TTC549 (cell line): ENCODE results near the gene PTPN4.

Experiments used
- FAIRE-seq: peaks from 2 replicates; lab custom pipeline; 2012; peaks lifted over from hg19 to GRCh38; lab: Jason Lieb, UNC

Gene PTPN4

GRCh38 chr2:119859528-119859927 lies 99.8 kb downstream of the PTPN4 start:
- FAIRE-seq = no peak

GRCh38 chr2:119860924-119861323 lies 101.2 kb downstream of the PTPN4 start:
- FAIRE-seq = no peak

GRCh38 chr2:119862127-119862889 lies 102.6 kb downstream of the PTPN4 start:
- FAIRE-seq = peak; percentile 17

- FAIRE-seq = no peak
These were observed 104.6 kb downstream of the PTPN4 start for GRCh38 chr2:119864318-119864717.

GRCh38 chr2:119871725-119872124 lies 112.0 kb downstream of the PTPN4 start:
- no peak for FAIRE-seq

- no peak for FAIRE-seq
These were observed 113.9 kb downstream of the PTPN4 start for GRCh38 chr2:119873350-119874315.

GRCh38 chr2:119879502-119879901 lies 119.8 kb downstream of the PTPN4 start:
- FAIRE-seq = no peak

GRCh38 chr2:119888680-119889079 lies 129.0 kb downstream of the PTPN4 start:
- no peak for FAIRE-seq

GRCh38 chr2:119897736-119898395 lies 138.1 kb downstream of the PTPN4 start:
- no peak for FAIRE-seq

GRCh38 chr2:119901013-119901412 lies 141.3 kb downstream of the PTPN4 start:
- no peak for FAIRE-seq

GRCh38 chr2:119910566-119910965 lies 150.8 kb downstream of the PTPN4 start:
- FAIRE-seq = no peak

- no peak for FAIRE-seq
These were observed 154.5 kb downstream of the PTPN4 start for GRCh38 chr2:119914266-119914665.

- no peak for FAIRE-seq
These were observed 162.1 kb downstream of the PTPN4 start for GRCh38 chr2:119921825-119922224.

GRCh38 chr2:119922699-119923098 lies 163.0 kb downstream of the PTPN4 start:
- no peak for FAIRE-seq

- no peak for FAIRE-seq
These were observed 169.8 kb downstream of the PTPN4 start for GRCh38 chr2:119929537-119929936.

- FAIRE-seq = no peak
These were observed 173.1 kb downstream of the PTPN4 start for GRCh38 chr2:119932809-119933208.

- no peak for FAIRE-seq
These were observed 174.6 kb downstream of the PTPN4 start for GRCh38 chr2:119934319-119934718.

GRCh38 chr2:119937680-119938079 lies 178.0 kb downstream of the PTPN4 start:
- FAIRE-seq = no peak

- no peak for FAIRE-seq
These were observed 180.2 kb downstream of the PTPN4 start for GRCh38 chr2:119939915-119940314.

GRCh38 chr2:119940856-119941255 lies 181.1 kb downstream of the PTPN4 start:
- peak; percentile 65 for FAIRE-seq

GRCh38 chr2:119941388-119941787 lies 181.7 kb downstream of the PTPN4 start:
- no peak for FAIRE-seq

GRCh38 chr2:119941981-119942513 lies 182.3 kb downstream of the PTPN4 start:
- FAIRE-seq = no peak
